Measurements from ENCODE around the gene TFB1M.

Gene TFB1M

GRCh38 chr6:155292711-155293110 is 21.6 kb downstream of the TFB1M start:
- DNase-seq, result no peak

DNA sequence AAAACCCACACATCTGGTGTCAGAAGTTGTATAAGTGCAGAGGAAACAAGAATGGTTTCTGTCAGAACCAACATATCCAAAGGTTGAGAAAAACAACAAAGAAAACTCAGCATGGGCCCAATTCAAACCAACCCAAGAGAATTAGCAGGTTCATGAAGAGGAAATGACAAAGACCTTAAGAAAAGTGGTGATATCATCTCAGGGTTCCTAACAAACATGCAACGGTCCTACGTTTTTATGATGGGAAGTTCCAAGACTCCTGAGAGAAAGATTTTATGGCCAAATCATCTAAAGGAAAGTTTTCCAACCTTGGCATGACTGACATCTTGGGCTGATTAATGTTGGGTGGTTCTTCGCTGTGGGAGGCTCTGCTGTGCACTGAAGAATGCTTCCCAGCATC is 23.0 kb downstream of the TFB1M start:
- DNase-seq, result no peak

DNA sequence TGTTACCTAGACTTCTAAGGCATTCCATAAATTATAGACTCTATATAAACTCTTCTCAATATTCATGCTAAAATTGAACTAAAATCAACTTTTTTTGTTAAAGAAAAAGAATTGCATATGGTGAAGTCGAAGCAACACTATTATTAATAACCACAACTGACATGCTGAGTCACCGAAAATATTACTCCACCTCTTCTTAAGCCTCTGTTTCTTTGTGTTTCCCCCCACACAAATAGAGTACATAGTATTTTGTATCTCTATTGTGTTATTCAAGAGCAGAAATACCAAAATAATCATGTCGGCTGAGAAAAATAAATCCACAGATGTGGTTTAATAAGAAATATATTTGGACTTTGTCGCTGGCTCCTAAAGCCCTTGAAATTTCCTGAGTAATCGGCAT is 23.8 kb downstream of the TFB1M start:
- DNase-seq, result no peak

- DNase-seq, result no peak
Measured at GRCh38 chr6:155287762-155288161, 26.5 kb downstream of the TFB1M start.

GRCh38 chr6:155284775-155285174 is 29.5 kb downstream of the TFB1M start:
- no peak for DNase-seq

GRCh38 chr6:155278319-155279049 is 35.8 kb downstream of the TFB1M start:
- no peak for DNase-seq

GRCh38 chr6:155276638-155277037 is 37.6 kb downstream of the TFB1M start:
- no peak for DNase-seq

- no peak for DNase-seq
Measured at GRCh38 chr6:155275808-155276480, 38.3 kb downstream of the TFB1M start.

DNA sequence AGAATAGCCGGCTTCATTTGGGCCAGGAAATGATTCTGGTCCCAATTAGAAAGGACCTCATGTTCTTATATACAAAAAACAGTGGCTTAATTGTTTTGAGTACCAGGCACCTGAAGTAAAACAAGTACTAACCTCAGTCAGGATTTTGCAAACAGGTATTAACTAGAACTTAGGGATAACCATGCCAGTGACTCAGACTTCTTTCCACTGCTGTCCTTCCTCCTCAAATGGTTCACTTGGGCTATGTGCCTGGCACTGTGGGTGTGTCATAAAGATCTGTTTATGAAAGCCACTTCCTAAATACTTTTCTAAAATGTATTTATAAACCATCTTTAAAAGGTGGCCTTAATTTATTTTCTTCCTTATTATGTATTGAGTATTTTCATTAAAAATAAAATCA is 39.8 kb downstream of the TFB1M start:
- no peak for DNase-seq

DNA sequence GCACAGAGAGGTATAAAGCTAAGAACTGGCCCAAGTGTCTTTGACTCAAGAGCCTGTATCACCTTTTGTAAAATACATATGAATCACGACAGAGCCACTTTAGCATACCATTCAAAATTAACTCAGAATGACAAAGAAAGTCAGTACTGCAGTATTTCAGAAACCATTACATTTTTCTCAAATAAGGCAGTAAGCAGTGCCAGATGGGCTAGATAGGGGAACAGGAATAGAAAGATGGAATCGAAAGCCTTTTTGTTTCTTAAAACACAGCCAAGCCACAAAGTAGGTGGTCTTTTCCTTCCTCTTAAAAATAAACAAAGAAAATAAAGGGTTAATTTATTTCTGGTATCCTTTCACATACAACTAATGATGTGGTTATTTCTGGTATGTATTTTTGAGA is 40.2 kb downstream of the TFB1M start:
- DNase-seq, result no peak

DNA sequence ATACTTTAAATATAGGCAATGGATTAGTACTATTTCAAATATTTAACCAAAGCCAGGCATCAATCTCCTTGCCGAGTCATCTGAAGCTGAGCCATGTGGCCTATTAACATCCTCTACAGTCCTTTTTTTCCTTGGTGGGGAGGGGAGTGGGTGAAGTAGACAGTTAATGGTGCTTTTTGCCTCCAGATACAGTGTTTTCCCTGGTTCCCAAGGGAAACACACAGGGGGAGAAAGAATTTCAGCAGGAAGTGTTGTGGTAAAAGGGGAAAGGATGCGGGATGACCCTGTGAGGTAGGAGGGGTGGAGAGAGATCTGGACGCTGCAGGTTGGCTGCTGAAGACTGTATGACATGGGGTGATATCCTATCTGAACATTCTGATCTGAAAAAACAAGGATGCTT is 40.9 kb downstream of the TFB1M start:
- peak; percentile 7 for DNase-seq

DNA sequence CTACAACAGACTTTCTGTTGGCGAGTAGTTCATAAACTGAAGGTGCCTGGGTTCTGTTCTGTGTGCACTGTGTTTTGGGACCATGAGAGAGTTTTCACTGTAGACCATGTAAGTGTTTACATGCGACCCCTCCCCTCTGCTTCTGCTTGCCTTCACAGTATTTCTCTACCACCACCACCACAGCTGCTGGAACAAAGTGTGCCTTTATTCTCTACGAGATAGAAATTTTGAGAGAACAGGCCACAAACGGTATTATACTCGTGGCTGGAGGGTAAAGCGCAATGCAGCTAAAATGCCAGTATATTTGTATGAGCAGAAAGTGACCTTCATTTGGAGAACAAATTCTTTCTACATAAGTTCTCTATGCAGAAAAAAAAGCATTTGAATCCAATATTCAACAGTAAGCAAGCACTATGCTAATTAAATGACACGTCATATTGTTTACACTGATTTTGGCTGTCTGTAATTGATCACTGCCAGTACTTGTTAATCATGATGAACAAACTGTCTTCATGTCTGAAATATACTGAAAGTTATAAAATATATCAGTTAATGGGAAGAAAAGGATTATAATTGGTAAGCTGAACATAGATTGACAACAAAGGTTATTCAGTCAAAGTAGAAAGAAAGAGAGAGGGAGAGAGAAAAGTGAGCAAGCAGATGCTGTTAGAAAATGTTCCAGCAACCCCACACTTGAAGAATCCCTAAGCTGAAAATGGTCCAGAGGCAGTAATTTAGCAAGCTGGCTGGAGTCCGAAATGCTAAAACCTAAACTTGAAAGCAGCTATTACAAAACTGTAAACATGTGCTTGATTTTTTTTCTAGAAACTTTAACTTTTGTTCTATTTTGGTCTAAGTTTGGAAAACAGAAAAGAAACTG is 41.7 kb downstream of the TFB1M start:
- DNase-seq, result no peak

- no peak for DNase-seq
Measured at GRCh38 chr6:155271145-155271544, 43.1 kb downstream of the TFB1M start.

DNA sequence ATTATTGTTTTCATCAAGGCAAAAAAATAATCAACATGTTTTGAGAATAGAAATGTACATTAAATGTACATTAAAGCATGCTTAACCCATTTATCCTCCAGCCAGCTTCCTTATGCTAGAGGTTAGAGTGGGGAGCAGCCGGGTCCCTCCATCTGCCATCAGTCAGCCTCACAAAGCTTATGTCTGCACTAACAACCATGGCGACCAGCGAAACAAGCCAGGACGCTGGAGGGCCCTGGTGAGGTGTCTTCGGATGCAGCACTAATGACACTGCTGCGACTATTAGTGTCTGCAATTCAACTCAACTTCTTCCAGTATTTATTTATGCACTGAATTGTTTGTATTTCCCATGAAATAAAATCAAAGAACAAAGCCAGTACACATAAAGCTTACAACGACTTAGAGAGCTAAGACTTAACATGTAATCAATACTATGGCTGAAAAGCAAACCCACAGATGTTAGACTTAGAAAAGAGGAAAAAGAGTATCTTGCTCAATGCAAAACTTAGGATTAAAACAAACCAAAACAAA is 43.7 kb downstream of the TFB1M start:
- no peak for DNase-seq

- no peak for DNase-seq
Measured at GRCh38 chr6:155269765-155270164, 44.5 kb downstream of the TFB1M start.

DNA sequence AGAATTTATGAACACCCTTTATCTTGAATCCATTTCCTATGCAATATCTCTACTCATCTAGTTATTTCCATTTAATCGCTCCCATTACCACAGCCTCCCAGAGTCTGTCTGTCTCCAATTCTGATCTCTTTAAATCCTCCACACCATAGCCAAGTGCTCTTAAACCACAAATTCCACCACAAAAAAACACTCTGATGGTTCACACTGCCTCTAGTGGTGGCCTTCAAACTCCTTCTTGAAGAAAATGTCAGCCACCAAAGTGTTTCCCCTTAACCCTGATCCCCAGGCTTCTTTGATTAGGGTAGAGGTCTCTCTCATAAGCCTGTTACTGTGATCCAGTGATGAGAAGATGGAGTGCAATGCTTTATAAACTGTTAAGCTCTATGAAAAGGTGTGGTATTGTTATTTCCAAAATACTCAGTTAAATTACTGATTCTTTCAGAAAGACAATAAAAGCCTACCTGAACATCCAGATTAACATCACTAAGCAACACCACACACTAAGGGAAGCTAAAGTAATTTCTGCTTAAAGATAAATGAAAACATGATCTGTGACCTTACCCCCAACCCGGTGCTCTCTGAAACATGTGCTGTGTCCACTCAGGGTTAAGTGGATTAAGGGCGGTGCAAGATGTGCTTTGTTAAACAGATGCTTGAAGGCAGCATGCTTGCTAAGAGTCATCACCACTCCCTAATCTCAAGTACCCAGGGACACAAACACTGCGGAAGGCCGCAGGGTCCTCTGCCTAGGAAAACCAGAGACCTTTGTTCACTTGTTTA is 46.0 kb downstream of the TFB1M start:
- DNase-seq, result peak; percentile 24

DNA sequence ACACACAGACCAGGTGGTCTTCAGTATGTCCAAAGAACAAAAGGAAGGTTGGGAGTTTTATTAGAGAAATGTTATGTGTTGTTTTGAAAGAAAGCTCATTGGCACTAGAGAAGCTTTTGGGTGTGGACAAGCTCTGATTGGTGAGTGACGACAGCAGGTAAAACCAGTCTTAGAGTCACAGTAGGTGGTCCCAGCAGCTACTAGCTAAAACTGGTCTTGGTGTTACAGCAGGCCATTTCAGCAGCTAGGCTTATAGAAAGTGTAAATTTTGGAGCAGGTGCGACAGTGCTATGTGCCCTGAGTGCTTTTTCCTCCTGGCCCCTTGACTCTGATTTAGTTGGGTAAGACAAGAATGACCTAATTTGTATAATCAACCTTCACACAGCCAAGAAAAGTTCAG is 46.9 kb downstream of the TFB1M start:
- DNase-seq, result no peak

GRCh38 chr6:155265843-155266535 is 48.3 kb downstream of the TFB1M start:
- DNase-seq, result no peak

- DNase-seq, result no peak
Measured at GRCh38 chr6:155264693-155265320, 49.5 kb downstream of the TFB1M start.

GRCh38 chr6:155263373-155264063 is 50.8 kb downstream of the TFB1M start, which contains the start of gene CLDN20:
CLDN20 (plus strand) TSS chr6:155264013; CDS start chr6:155275720, 11,707 bp downstream.
- no peak for DNase-seq

GRCh38 chr6:155262655-155263054 is 51.6 kb downstream of the TFB1M start:
- no peak for DNase-seq

All from NCI-H2171 treated with DMSO at 0.1 percent for 48 hours (cell line).